DOHH2 (cell line): ENCODE measurements around the gene CFTR.

Experiments
- H3F3A ChIP-seq: fragments of 200-600 bp; sonication (generic), shearing (Covaris generic); 2 replicates; pipeline ENCODE4 v1.6.0; 2016; ENCODE audit warnings: antibody characterized with exemption, mild to moderate bottlenecking; ENCODE audit not compliant: control insufficient read depth, insufficient read depth
- H3K27ac ChIP-seq: fragments of 200-600 bp; sonication (generic); 2 replicates; pipeline ENCODE4 v1.5.1; 2014; ENCODE audit warnings: low read depth, mild to moderate bottlenecking, low read length, moderate library complexity
- H3K27me3 ChIP-seq: fragments of 200-600 bp; sonication (generic); 2 replicates; pipeline ENCODE4 v1.6.1; 2014; ENCODE audit warnings: mild to moderate bottlenecking, low read length, mixed read lengths; ENCODE audit not compliant: control insufficient read depth
- H3K36me3 ChIP-seq: fragments of 200-600 bp; sonication (generic); 2 replicates; pipeline ENCODE4 v1.6.1; 2014; ENCODE audit warnings: mild to moderate bottlenecking, low read length, moderate library complexity, mixed read lengths; ENCODE audit not compliant: control insufficient read depth
- H3K4me1 ChIP-seq: fragments of 200-600 bp; sonication (generic); 2 replicates; pipeline ENCODE4 v1.6.1; 2014; ENCODE audit warnings: mild to moderate bottlenecking, low read length, mixed read lengths; ENCODE audit not compliant: control insufficient read depth
- H3K4me2 ChIP-seq: fragments of 200-600 bp; sonication (generic); 2 replicates; pipeline ENCODE4 v1.6.0; 2014; ENCODE audit warnings: mild to moderate bottlenecking, low read length, moderate library complexity
- H3K4me3 ChIP-seq: fragments of 200-600 bp; sonication (generic); 2 replicates; pipeline ENCODE4 v1.5.1; 2014; ENCODE audit warnings: mild to moderate bottlenecking, low read length, mixed read lengths
- H3K79me2 ChIP-seq: fragments of 200-600 bp; sonication (generic); 2 replicates; pipeline ENCODE4 v1.6.1; 2014; ENCODE audit warnings: mild to moderate bottlenecking, low read length, mixed read lengths; ENCODE audit not compliant: control insufficient read depth
- H3K9me2 ChIP-seq: fragments of 200-600 bp; sonication (generic); replicated peaks from 2 replicates; pipeline ENCODE4 v1.6.1; 2014; ENCODE audit warnings: mild to moderate bottlenecking, low read length, mixed read lengths; ENCODE audit not compliant: control insufficient read depth
- H3K9me3 ChIP-seq: fragments of 200-600 bp; sonication (generic); 2 replicates; pipeline ENCODE4 v1.6.1; 2014; ENCODE audit warnings: antibody characterized with exemption, low read length, mixed read lengths; ENCODE audit not compliant: control insufficient read depth, insufficient read depth
- H4K20me1 ChIP-seq: fragments of 200-600 bp; sonication (generic); 2 replicates; pipeline ENCODE4 v1.6.0; 2014; ENCODE audit warnings: low read depth, mild to moderate bottlenecking, antibody characterized with exemption, low read length, moderate library complexity; ENCODE audit not compliant: control insufficient read depth, insufficient read depth
- CTCF ChIP-seq: fragments of 200-600 bp; sonication (generic); IDR thresholded peaks from one replicate; pipeline ENCODE4 v1.5.1; 2014; ENCODE audit warnings: antibody characterized with exemption, mild to moderate bottlenecking, low read depth, low read length; ENCODE audit not compliant: poor library complexity, severe bottlenecking
- EZH2phosphoT487 ChIP-seq: fragments of 200-600 bp; sonication (generic); IDR thresholded peaks from 2 replicates; pipeline ENCODE4 v1.6.1; 2017; ENCODE audit warnings: borderline replicate concordance, mild to moderate bottlenecking, antibody characterized with exemption, low read length, moderate library complexity, mixed read lengths

The CFTR gene

GRCh38 chr7:117538053-117538452 lies 58.2 kb downstream of the CFTR start:
- Histone ChIP-seq H3K27me3 (no peaks in the 10 kb centered on the region), H3K4me3 (no peak overlapping the region), H3K4me1 (no peaks in the 10 kb centered on the region), H3K9me2 (no peaks in the 10 kb centered on the region), H3K27ac (no peak overlapping the region), H3K79me2 (no peaks in the 10 kb centered on the region), H4K20me1 (no peaks in the 10 kb centered on the region), H3K9me3 (no peaks in the 10 kb centered on the region), H3K4me2 (no peak overlapping the region), H3K36me3 (no peaks in the 10 kb centered on the region), H3F3A (no peaks in the 10 kb centered on the region)
- TF ChIP-seq CTCF (no peak), EZH2phosphoT487 (no peak)

- H3F3A ChIP-seq: no peaks in the 10 kb centered on the region
- H3K27me3 ChIP-seq: no peaks in the 10 kb centered on the region
- no peaks in the 10 kb centered on the region for H3K9me3 ChIP-seq
- TF ChIP-seq EZH2phosphoT487: no peak
- TF ChIP-seq CTCF: no peak
- no peaks in the 10 kb centered on the region for H3K79me2 ChIP-seq
- H4K20me1 ChIP-seq: no peaks in the 10 kb centered on the region
- no peak overlapping the region for H3K27ac ChIP-seq
- H3K9me2 ChIP-seq: no peaks in the 10 kb centered on the region; the same call in 1 of the 2 replicates
- H3K4me2 ChIP-seq: no peak overlapping the region
- no peaks in the 10 kb centered on the region for H3K4me1 ChIP-seq
- no peak overlapping the region for H3K4me3 ChIP-seq
- H3K36me3 ChIP-seq: no peaks in the 10 kb centered on the region
These were observed 64.2 kb downstream of the CFTR start for GRCh38 chr7:117544061-117544460.

- TF ChIP-seq CTCF (no peak), EZH2phosphoT487 (no peak)
- Histone ChIP-seq H3K36me3 (no peaks in the 10 kb centered on the region), H3K9me2 (no peaks in the 10 kb centered on the region; the same call in 1 of the 2 replicates), H3K9me3 (no peaks in the 10 kb centered on the region), H3F3A (no peaks in the 10 kb centered on the region), H3K27me3 (no peaks in the 10 kb centered on the region), H3K4me3 (no peak overlapping the region), H3K79me2 (no peaks in the 10 kb centered on the region), H3K27ac (no peak overlapping the region), H3K4me2 (no peak overlapping the region), H3K4me1 (no peaks in the 10 kb centered on the region), H4K20me1 (no peaks in the 10 kb centered on the region)
These were observed 68.2 kb downstream of the CFTR start for GRCh38 chr7:117548035-117548434.

GRCh38 chr7:117550625-117551024 lies 70.8 kb downstream of the CFTR start:
- Histone ChIP-seq H3K36me3 (no peaks in the 10 kb centered on the region), H3K4me1 (no peaks in the 10 kb centered on the region), H3K27ac (no peak overlapping the region), H3K4me3 (no peak overlapping the region), H3K9me2 (no peaks in the 10 kb centered on the region), H3K9me3 (no peaks in the 10 kb centered on the region), H3K79me2 (no peaks in the 10 kb centered on the region), H4K20me1 (no peaks in the 10 kb centered on the region), H3K27me3 (no peaks in the 10 kb centered on the region), H3F3A (no peaks in the 10 kb centered on the region), H3K4me2 (no peak overlapping the region)
- TF ChIP-seq CTCF: no peak
- TF ChIP-seq EZH2phosphoT487: no peak
